ENCODE measurements around the gene XRCC5.

XRCC5 gene

DNA sequence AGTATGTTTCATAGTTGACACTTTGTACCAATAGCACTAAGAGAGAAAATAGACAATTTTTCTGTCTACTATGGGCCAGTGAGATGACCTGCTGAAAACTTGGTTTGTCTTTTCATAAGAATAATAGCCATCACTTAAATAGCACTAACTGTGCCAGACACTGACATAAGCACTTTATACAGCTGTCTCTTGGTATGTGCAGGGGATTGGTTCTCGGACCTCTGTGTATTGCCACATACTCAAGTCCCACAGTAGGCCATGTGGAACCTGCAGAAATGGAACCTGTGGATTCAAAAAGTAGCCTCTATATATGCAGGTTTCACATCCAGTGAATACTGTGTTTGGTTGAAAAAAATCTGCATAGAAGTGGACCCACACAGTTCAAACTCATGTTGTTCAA is 126.7 kb downstream of the XRCC5 start:
- DNase-seq, result no peak

DNA sequence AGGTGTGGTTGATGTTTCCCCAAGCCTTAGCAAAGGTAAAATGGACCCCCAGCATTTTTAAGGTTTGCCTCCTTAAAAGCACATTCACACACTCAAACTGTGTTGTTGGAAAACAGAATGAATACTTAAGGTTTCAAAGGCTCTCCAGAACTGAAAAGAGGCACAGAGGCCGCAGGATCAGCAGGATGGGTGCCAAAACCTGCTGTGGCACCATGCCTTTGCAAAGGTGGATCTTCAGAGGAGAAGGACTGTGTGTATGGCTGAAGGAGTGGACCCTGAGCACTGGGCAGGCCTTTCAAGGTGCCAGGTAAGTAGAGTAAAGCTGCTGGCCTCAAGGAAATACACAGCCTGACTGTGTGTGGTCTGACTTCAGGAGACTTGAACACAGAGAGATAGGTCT is 127.3 kb downstream of the XRCC5 start:
- no peak for DNase-seq

GRCh38 chr2:216242365-216242764 is 133.2 kb downstream of the XRCC5 start:
- DNase-seq, result no peak

DNA sequence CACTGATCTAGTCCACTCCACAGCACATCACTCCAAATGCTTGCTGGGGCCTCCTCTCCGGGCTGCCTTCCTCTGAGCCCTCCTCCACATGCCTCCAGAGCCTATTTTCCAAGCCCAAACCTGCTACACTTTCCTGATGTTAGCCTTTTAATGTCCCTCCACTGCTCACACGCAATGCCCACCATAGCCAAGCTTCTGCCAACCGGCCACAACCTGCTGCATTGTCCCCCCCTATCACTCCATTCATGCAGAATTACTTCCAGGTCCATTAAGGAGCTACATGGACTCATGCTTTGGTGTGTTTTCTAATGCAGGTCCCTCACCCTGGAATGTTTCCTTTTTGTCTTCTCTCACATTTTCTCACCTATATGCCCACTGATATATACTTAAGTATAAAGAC is 133.9 kb downstream of the XRCC5 start:
- no peak for DNase-seq

- no peak for DNase-seq
These were observed 136.3 kb downstream of the XRCC5 start for GRCh38 chr2:216245391-216245975.

DNA sequence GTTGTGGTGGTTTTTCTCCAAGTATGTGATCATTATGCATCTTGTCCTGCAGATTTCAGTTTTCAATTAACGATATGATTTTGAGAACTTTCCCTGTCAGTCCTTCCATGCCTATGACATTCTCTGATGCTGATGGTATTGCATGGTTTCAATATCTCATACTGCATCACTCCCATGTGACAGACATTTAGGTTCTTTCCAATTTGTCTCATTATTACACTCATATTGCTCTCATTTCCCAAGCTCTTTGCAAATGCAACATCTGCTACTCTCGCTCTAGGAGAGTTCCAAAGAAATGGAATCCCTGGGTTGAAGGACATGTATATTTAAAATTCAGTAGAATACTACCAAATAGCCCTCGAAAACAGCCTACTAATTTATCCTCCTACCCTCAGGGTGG is 137.6 kb downstream of the XRCC5 start:
- no peak for DNase-seq
